GM18498 (cell line): ENCODE measurements around the gene GUCA2A.

Experiments used
- ATAC-seq: cut with Tn5 transposase; IDR thresholded peaks from one replicate; pipeline ENCODE4 v1.9.1; 2021; ENCODE audit warnings: mild to moderate bottlenecking, moderate library complexity; ENCODE audit not compliant: unreplicated experiment

The GUCA2A gene

GRCh38 chr1:42177541-42177981, 13.0 kb upstream of the GUCA2A start:
- ATAC-seq, result no peak

DNA sequence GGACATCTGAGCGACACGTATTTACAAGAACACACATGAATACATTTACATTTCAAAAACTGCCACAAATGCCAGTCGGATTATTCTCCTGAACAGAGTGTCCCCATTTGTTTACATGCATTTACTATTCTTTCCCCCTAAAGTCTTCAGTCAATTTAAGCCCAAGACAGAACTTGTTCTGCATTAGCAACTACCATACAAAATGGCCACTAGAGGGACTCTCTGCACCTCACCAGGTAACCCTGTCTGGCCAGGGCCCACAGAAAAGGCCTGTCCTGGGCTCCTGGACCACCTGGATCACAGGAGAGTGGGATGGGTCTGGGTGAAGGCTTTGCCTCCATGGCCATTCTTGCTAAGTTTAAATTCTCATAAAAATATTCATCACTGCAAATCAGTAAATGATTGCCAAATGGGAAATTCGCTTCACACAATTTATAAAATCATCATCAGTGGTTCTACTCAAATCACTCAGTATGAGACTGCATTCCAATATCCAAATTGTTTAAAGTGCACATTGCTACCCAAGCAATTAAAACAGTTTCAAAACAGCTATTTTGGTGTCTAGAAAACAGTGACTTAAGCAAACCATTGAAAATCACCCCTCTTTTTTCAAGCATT, 12.5 kb upstream of the GUCA2A start:
- ATAC-seq, result no peak

DNA sequence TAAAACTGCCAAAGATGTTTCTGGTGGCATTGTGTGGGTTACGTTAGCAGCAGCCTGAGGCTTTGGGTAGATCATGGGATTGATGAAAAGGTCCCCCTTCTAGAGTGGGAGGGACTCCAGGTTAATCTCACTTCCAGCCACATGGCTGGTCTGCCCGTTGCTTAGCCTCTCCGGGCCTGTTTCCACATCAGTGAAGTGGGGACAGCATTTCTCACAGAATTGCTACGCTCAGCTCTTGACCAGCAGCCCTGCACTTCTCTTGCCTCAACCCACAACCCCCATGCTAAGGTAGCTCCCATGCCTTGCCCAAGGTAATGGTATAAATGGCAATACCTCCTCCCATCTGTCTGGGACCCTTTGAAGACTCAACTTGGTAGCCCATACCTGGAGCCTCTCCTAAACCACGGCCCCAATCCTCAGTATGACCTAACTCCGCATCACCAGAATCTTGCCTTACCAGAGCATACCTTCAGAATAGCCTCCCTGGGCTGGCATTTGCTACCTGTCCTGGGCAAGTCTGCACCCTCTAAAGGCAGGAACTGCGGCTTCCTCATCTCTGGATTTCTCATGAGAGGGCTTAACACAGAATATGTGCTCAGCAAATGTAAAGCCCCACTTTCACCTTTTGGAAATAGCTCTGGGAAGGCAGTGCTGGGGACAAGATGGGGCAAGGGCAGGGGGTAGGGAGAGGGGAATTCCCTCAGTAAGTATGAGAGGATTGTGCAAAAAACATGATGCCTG, 10.9 kb upstream of the GUCA2A start:
- ATAC-seq, result no peak

GRCh38 chr1:42173961-42174735, 9.6 kb upstream of the GUCA2A start:
- no peak for ATAC-seq

GRCh38 chr1:42173155-42173933, 8.8 kb upstream of the GUCA2A start:
- ATAC-seq, result no peak

GRCh38 chr1:42172381-42173133, 8.0 kb upstream of the GUCA2A start:
- no peak for ATAC-seq

GRCh38 chr1:42171679-42172266, 7.2 kb upstream of the GUCA2A start:
- no peak for ATAC-seq

GRCh38 chr1:42170779-42171621, 6.5 kb upstream of the GUCA2A start:
- ATAC-seq, result no peak

- no peak for ATAC-seq
These were observed 4.2 kb upstream of the GUCA2A start for GRCh38 chr1:42168763-42169162.

GRCh38 chr1:42168391-42168670, 3.8 kb upstream of the GUCA2A start:
- no peak for ATAC-seq

- no peak for ATAC-seq
These were observed 3.3 kb upstream of the GUCA2A start for GRCh38 chr1:42167611-42168390.

DNA sequence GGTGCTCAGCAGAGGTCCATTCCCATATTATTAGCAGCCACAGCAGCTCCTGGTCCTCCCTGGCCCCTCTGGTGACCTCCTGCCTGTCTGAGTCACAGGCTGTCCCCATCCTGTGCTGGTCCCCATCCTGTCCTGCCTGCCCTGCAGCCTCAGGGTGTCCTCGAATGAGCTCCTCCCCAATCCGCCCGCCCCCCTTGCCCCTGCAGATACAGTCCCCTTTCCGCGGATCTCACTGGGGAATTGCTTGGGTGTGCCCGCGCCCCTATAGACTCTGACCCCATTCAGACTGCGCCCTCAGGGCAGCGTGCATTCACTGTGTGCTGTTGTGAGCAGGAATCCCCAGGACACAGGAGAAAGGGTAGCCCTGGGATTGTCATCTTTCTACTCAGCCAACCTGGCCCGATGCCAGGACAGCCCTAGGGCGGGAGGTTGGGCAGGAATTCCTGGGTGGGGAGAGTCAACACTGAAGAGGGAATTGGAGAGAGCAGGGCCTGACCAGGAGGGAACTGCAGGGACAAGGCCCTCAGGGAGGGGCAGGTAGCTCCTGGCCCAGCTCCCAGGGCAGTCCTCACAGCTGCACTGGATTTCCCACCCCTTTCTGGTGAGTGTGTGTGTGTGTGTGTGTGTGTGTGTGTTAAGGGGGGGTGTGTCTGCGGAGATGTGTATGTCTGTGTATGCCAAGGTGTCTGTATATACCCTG, 1.1 kb upstream of the GUCA2A start:
- no peak for ATAC-seq

- no peak for ATAC-seq
These were observed 725 bp downstream of the GUCA2A start for GRCh38 chr1:42163536-42164503.

DNA sequence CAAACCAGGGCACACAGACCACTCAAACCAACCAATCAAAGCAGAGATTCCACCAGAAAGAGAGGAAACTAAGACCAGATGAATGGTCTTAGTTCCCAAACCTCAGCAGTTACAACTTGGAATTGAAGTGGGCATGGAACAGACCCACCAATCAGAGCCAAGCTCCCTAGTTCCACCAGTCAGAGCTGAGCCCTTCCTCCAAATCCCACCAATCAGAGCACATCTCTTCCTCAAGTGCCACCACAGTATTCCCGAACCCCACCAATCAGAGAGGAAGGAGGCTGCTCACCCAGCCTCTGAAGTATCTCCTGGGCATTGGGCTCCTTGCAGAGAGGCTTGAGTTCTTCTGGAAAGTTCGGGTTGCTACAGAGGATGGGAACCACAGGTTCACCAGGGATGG, 1.4 kb downstream of the GUCA2A start:
- no peak for ATAC-seq

GRCh38 chr1:42162181-42162580, 2.4 kb downstream of the GUCA2A start:
- no peak for ATAC-seq

DNA sequence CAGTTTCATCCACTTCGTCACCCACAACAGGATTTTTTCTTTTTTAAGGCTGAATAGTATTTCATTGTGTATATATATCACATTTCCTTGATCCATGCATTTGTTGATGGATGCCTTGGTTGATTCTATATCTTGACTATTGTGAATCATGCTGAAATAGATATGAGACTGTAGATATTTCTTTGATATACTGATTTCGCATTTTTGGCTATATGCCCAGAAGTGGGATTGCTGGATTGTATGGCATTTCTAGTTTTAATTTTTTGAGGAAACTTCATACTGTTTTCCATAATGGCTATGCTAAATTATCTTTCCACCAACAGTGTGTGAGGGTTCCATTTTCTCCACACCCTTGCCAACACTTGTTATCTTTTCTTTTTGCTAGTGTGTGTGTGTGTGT, 6.4 kb downstream of the GUCA2A start:
- ATAC-seq, result no peak

DNA sequence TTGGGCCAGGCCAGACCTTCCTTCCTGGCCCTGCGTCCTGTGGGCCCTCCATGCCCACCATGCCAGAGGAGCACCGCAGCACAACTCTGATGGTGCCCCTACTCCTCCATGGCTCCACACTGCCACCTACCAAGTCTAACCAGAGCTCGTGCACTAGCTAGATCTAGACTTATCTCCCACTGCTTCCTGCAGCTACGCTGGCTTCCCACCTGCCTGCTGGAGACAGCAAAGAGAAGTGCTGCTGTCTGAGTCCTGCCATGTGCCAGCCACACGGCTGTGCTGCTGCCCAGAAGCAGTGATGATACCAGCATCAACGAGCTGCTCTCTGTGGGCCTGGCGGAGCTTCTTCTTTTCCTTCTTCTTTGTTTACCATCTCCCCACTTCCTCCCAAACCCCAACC, 6.9 kb downstream of the GUCA2A start:
- no peak for ATAC-seq
